Effector CD8-positive, alpha-beta T cell (primary cell): ENCODE measurements around the gene ITGA4.
A peak's percentile ranks its signal among the peaks of the same experiment; 100 is the strongest.
"Not testable (repeated sequence)": the region's sequence is repeated elsewhere in the genome, so short reads cannot be mapped to it uniquely, and the experiment has no call there.

Experiments
- DNase-seq: peaks from one replicate; lab custom pipeline; 2025; lab: John Stamatoyannopoulos, UW
- total RNA-seq, 4 experiments: gene quantifications; one replicate each; lab custom pipeline; 2026; lab: John Stamatoyannopoulos, UW

Gene ITGA4
- 326 to 793 (median 531) reads per million in 4 experiments for total RNA-seq

DNA sequence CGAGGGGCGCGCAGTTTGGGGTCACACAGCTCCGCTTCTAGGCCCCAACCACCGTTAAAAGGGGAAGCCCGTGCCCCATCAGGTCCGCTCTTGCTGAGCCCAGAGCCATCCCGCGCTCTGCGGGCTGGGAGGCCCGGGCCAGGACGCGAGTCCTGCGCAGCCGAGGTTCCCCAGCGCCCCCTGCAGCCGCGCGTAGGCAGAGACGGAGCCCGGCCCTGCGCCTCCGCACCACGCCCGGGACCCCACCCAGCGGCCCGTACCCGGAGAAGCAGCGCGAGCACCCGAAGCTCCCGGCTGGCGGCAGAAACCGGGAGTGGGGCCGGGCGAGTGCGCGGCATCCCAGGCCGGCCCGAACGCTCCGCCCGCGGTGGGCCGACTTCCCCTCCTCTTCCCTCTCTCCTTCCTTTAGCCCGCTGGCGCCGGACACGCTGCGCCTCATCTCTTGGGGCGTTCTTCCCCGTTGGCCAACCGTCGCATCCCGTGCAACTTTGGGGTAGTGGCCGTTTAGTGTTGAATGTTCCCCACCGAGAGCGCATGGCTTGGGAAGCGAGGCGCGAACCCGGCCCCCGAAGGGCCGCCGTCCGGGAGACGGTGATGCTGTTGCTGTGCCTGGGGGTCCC lies at the start of gene ITGA4:
Gene ITGA4, plus strand, starts transcription at position 266 of the 620 bp plus-strand sequence. Its CDS starts 269 bp downstream, at position 535.
- DNase-seq, result peak; percentile 68

GRCh38 chr2:181408861-181409260 lies 48.3 kb upstream of the ITGA4 start:
- DNase-seq, result no peak

DNA sequence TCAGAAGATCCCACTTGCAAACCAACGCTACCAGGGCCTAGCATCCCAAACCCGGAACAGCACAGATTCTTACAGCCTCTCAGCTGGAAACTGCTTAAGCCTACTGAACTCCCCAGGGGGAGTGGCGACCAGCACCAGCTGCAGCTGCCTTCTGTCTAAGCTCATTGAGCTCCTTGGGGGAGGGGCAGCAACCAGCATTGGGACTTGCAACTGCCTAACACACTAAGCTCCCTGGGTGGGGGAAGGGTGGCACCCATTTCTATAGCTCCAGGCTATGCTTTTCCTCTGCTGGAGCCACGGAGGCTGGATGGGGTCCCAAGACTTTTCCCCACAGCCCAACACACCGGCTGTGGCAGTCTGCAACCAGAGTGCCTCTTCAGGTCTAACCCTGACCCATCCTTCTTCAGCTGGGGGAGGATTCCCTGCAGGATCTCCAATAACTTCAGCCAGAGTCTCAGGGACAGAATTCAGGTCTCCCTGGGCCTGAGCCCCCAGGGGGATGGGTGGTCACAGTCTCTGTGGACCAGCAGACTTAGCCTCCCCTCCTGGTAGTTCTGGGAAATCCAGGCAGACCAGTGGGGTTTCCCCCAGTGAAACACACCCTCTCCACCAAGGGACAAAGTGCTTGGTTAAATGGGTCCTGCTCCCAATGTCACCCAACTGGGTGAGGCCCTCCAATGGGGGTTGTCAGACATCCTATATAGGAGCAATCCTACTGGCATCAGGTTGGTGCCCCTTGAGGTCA lies 45.9 kb upstream of the ITGA4 start:
- no peak for DNase-seq

- no peak for DNase-seq
Measured at GRCh38 chr2:181419129-181419855, 37.9 kb upstream of the ITGA4 start.

DNA sequence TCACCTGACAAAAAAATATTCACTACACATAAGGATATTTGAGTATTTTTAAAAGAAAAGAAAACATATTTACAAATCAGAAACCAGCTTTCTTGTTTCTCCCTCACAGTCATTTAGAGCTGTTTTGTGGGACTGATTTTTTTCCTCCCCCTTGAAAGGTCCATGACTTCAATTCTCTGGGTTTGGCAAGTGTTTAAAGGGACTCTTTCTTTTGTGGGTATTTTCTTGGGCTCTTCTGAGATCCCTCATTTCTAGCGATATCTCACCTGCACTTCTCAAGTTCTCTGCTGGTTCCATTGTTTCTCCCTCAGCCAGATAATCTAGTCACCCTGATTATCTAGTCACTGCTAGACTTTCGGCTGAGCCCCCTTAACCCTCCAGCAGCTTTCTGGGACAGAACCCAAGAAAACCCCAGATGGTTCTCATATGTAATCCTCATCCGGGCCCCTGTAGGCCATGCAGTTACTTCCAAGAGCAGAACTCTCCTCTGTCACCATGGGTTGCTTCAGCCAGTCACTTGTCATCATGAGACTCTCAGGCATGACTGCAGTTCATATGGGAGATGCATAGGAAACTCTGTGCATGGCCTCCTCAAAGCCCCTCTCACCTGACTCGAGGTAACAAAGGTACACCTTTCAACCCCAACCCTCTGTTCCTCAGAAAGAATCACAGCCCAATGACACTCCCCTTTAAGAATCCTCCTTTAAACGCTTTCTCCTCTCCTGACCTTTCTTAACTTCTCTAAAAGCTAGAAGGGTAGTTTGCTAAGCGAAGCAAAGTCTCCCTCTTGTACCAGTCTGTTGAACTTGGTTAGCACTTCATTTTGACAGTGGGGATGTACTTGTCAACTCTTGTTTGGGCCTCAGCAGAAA lies 36.7 kb upstream of the ITGA4 start:
- no peak for DNase-seq

GRCh38 chr2:181421131-181421458 lies 36.1 kb upstream of the ITGA4 start:
- DNase-seq, result no peak

- no peak for DNase-seq
Measured at GRCh38 chr2:181421464-181421863, 35.7 kb upstream of the ITGA4 start.

GRCh38 chr2:181426672-181427071 lies 30.5 kb upstream of the ITGA4 start:
- DNase-seq, result no peak

DNA sequence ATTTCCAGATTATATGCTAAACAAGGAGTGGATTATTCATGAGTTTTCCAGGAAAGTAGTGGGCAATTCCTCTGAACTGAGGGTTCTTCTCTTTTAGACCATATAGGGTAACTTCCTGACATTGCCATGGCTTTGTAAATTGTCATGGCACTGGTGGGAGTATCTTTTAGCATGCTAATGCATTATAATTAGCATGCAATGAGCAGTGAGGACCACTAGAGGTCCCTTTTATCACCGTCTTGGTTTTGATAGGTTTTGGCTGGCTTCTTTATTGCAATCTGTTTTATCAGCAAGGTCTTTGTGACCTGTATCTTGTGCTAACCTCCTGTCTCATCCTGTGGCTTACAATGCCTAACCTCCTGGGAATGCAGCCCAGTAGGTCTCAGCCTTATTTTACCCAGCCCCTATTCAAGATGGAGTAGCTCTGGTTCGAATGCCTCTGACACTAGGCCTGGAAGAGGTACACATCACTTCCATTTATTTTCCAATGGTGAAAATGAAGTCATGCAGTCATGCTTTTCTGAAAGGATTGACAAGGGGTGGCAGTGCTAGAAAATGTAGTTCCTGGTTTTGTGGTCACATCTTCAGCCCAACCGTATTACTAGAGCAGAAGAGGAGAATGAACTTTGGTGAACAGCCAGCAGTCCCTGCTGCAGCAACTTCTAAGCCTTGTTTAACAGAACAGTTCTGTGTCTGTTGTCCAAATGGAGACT lies 26.6 kb upstream of the ITGA4 start:
- DNase-seq, result no peak

DNA sequence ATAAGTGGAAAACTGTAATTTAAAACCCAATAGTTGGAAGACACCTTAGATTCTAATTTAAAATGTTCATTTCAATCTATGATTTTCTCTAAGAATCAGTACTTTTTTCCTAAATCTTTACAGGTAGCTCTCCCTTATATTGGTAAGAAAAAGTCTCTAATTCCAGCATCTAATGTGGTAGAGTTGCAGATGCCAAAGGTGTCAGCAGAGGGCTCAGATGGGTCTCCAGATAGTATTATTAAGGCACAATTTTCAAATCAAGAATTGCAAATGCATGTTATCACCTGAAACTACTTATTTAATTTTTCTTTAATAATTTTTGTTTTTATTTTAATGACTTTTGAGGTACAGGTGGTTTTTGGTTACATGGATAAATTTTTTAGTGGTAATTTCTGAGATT lies 25.5 kb upstream of the ITGA4 start:
- DNase-seq, result no peak

- DNase-seq, result no peak
Measured at GRCh38 chr2:181438261-181438660, 18.9 kb upstream of the ITGA4 start.

- DNase-seq, result no peak
Measured at GRCh38 chr2:181440344-181440743, 16.8 kb upstream of the ITGA4 start.

GRCh38 chr2:181440919-181441318 lies 16.3 kb upstream of the ITGA4 start:
- no peak for DNase-seq

DNA sequence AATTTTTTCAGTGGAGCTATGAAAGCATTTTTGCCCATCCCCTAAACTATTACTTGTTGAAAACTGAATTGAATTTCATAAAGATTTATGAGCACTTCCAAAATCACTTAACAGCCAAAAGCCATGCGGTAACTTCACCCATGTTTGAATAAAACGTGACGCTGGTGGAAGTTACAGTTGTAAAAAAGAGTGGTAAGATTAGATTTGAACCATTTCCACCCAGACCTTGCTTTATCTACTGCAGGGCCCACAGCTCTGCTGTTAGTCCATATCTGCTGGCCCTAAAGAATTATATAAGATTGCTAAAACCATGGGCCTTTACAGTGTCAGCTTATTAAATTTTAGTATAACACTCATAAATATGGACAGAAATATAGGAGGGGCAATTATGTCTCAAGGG lies 15.5 kb upstream of the ITGA4 start:
- no peak for DNase-seq

DNA sequence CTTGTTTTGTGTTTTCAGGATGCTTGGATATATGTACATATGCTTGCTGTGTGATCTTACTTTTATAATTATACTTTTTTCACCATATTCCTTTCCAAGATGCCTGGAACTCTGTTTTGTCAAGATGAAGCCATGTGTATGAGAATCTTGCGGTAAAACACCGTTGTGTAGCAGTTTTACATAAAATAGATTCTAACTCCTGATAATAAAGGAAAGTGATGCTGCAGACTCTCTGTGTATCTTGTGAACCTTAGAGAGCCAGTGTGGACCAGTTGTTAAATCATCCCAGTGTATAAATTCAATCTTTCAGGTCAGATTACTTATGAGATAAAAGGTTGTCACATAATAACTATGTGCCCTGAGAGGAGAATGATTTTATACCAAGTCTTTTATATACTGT lies 12.5 kb upstream of the ITGA4 start:
- no peak for DNase-seq

- DNase-seq, result no peak
Measured at GRCh38 chr2:181446985-181447384, 10.2 kb upstream of the ITGA4 start.

GRCh38 chr2:181449278-181449677 lies 7.9 kb upstream of the ITGA4 start:
- DNase-seq, result not testable (repeated sequence)

- no peak for DNase-seq
Measured at GRCh38 chr2:181454686-181455450, 2.3 kb upstream of the ITGA4 start.

GRCh38 chr2:181456660-181457120 lies 496 bp upstream of the ITGA4 start:
- peak; percentile 44 for DNase-seq

DNA sequence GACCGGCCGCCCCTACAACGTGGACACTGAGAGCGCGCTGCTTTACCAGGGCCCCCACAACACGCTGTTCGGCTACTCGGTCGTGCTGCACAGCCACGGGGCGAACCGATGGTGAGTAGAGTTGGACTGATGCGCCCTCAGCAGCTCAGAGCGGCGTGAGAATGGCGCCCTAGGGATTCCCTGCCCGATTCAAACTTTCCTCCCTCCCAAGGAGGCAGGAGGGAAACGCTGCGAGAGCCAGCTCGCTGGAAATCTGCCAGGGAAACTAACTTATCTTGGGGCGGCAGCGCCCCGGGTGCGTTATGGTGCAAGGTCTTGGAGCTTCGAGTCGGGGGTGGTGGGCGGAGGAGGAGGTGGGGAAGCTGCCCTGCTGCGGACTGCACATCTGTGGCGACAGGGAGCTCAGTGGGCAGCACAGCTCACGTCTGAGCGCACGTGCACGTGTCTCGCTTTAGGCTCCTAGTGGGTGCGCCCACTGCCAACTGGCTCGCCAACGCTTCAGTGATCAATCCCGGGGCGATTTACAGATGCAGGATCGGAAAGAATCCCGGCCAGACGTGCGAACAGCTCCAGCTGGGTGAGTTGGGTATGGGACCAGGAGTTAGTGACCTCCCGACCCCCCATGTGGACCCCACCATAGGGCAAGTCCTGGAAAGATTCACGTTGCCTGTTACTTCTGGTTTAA lies 697 bp downstream of the ITGA4 start:
- peak; percentile 14 for DNase-seq
